Nephron (organoid): ENCODE results near the gene RPUSD4.

ENCODE experiments used
- H3K27ac Mint-ChIP-seq, 3 experiments: 2 replicates each; pipeline ENCODE4 v1.8.0; 2020; ENCODE audit warnings: mixed read lengths in 3 of 3, mild to moderate bottlenecking in 2 of 3, moderate library complexity in 1 of 3
- H3K27me3 Mint-ChIP-seq: 2 replicates; pipeline ENCODE4 v1.8.0; 2021; ENCODE audit warnings: low read depth, mild to moderate bottlenecking, moderate library complexity, mixed read lengths
- H3K36me3 Mint-ChIP-seq: 2 replicates; pipeline ENCODE4 v1.8.0; 2020; ENCODE audit warnings: low read depth, mixed read lengths
- H3K4me1 Mint-ChIP-seq: 2 replicates; pipeline ENCODE4 v1.8.0; 2020; ENCODE audit warnings: mixed read lengths
- H3K4me3 Mint-ChIP-seq, 3 experiments: 2 replicates each; pipeline ENCODE4 v1.8.0; 2020; ENCODE audit warnings: mild to moderate bottlenecking in 3 of 3, mixed read lengths in 3 of 3, moderate library complexity in 2 of 3
- H3K9me3 Mint-ChIP-seq: 2 replicates; pipeline ENCODE4 v1.8.0; 2020; ENCODE audit warnings: mixed read lengths
- TF ChIP-seq, protein P1 (sequence below), 3 experiments: fragments of 200-600 bp; sonication (generic); IDR thresholded peaks; one replicate each; pipeline ENCODE4 v1.5.0; 2021; ENCODE audit warnings: antibody characterized with exemption in 3 of 3; ENCODE audit not compliant: unreplicated experiment in 3 of 3

Gene RPUSD4

DNA sequence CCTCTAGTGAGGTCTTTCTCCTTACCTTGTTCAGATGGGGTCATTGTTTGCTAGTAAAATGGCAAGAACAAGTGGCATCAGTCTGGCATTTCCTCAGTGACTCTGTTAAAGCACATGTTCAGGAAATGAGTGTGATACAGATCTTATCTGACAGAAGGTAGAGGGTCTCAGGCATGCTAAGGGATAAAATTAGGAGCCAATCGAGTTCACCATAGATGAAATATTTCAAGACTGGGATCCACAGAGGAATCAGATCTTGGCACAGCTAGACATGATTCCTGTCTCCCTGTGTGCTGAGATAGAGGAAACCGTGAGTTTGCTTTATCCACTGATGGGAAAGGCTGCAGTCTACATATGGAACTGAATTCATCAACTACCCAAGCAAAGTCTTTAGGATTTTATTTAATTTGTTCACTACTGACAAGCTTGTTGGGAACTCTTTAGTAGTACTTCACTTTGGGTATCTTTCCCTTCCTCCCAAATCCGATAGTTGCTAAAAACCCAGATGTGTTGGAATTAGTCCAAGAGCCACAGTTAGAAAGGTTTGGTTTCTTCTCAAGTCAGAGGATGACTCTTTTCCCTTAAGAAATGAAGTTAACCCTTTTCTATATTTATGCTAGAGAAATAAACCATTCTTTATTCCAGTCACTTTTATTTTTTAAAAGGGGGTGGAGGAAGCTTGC, 18.5 kb upstream of the RPUSD4 start:
- no peaks in the 10 kb centered on the region for H3K27me3 Mint-ChIP-seq
- no peak overlapping the region for H3K4me3 Mint-ChIP-seq
- no peak overlapping the region for H3K27ac Mint-ChIP-seq
- peaks cover 2% of the 10 kb centered on the region for H3K9me3 Mint-ChIP-seq
- peaks cover 6% of the 10 kb centered on the region for H3K36me3 Mint-ChIP-seq
- H3K4me1 Mint-ChIP-seq: peaks cover 20% of the 10 kb centered on the region
- TF ChIP-seq, protein P1, sequence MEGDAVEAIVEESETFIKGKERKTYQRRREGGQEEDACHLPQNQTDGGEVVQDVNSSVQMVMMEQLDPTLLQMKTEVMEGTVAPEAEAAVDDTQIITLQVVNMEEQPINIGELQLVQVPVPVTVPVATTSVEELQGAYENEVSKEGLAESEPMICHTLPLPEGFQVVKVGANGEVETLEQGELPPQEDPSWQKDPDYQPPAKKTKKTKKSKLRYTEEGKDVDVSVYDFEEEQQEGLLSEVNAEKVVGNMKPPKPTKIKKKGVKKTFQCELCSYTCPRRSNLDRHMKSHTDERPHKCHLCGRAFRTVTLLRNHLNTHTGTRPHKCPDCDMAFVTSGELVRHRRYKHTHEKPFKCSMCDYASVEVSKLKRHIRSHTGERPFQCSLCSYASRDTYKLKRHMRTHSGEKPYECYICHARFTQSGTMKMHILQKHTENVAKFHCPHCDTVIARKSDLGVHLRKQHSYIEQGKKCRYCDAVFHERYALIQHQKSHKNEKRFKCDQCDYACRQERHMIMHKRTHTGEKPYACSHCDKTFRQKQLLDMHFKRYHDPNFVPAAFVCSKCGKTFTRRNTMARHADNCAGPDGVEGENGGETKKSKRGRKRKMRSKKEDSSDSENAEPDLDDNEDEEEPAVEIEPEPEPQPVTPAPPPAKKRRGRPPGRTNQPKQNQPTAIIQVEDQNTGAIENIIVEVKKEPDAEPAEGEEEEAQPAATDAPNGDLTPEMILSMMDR (IDR thresholded peaks at IDR 0.05; ENCODE audit: unreplicated experiment in 3 of 3): no peak

DNA sequence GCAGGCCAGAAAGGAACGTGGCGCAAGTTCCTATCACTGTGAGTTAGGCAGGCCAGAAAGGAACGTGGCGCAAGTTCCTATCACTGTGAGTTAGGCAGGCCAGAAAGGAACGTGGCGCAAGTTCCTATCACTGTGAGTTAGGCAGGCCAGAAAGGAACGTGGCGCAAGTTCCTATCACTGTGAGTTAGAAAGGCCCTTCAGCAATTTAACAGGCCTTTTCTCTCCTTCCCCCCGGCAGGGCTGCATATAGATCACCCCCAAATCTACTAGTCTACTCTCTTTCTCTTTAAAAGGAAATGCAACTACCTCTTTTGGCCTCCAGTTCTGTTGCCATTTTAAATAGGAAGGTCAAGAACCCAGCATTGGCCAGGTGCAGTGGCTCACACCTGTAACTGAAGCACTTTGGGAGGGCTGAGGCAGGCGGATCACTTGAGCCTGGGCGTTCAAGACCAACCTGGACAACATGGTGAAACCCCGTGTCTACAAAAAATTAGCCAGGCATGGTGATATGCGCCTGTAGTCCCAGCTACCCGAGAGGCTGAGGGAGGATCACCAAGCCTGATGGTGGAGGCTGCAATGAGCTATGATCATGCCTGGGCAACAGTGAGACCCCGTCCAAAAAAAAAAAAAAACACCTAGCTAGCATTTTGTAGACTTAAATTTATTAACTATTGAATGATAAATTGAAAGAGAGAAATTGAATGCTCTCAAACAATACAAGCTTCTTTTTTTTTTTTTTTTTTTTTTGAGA, 15.1 kb upstream of the RPUSD4 start:
- TF ChIP-seq, protein P1 (IDR thresholded peaks at IDR 0.05; ENCODE audit: unreplicated experiment in 3 of 3): no peak
- peaks cover 14% of the 10 kb centered on the region for H3K36me3 Mint-ChIP-seq
- no peak overlapping the region for H3K4me3 Mint-ChIP-seq
- no peaks in the 10 kb centered on the region for H3K9me3 Mint-ChIP-seq
- no peak overlapping the region for H3K27ac Mint-ChIP-seq
- peaks cover 16% of the 10 kb centered on the region for H3K4me1 Mint-ChIP-seq
- H3K27me3 Mint-ChIP-seq: no peaks in the 10 kb centered on the region

DNA sequence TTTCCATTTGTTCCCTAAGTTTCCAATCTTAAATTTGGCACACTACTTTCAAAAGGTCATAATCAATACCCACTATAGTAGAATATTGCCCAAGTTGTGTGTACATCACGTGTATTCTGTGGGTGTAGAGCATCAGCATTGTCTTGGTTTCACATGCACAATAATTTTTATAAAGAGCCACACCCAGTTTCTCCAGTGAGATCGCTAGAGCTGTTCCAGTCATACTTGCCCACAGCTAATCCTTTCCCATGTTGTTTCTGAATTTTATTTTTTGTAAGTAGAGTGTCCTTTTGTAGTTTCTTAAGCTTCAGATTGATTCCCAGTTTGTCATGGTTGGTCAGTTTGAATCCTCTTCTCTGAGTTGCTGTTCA, 13.8 kb upstream of the RPUSD4 start:
- peaks cover 6% of the 10 kb centered on the region for H3K4me1 Mint-ChIP-seq
- H3K9me3 Mint-ChIP-seq: no peaks in the 10 kb centered on the region

DNA sequence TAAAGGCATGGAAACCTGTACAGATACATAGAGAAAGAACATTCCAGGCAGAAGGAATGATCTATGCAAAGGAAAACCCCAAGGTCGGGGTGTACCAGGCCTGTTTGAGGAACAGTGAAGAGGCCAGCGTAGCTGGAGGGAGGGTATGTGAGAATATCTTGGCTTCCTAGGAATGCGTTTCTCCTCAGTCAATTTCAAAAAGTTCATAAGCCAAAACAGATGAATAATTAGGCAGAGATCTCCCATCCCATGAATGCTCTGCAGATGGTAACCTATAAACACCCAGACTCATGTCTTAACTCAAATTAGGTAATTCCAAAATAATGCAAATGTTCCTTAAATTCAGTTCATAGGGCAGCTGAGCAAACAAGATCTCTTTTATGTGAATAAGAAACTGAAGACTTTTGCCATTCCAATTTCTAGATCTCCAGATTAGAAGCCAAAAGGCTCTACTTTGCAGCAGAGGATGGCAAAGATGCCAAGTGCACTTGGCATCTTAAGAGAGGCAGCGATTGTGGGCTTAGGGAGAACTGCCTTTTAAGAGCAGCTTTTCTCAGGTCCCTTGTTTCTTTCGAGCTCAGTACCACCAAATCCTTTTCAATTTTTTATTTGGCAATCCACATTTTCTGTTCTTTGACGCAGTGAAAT, 13.3 kb upstream of the RPUSD4 start:
- peaks cover 14% of the 10 kb centered on the region for H3K36me3 Mint-ChIP-seq
- no peak overlapping the region for H3K27ac Mint-ChIP-seq
- peaks cover 1% of the 10 kb centered on the region for H3K4me1 Mint-ChIP-seq
- H3K9me3 Mint-ChIP-seq: no peaks in the 10 kb centered on the region
- no peak overlapping the region for H3K4me3 Mint-ChIP-seq
- TF ChIP-seq, protein P1 (IDR thresholded peaks at IDR 0.05; ENCODE audit: unreplicated experiment in 3 of 3): no peak
- no peaks in the 10 kb centered on the region for H3K27me3 Mint-ChIP-seq

More for the DNA sequence above, 13.8 kb upstream of the RPUSD4 start:
- Mint-ChIP-seq H3K36me3 (peaks cover 14% of the 10 kb centered on the region), H3K4me3 (no peak overlapping the region), H3K27me3 (no peaks in the 10 kb centered on the region), H3K27ac (no peak overlapping the region)
- TF ChIP-seq, protein P1 (IDR thresholded peaks at IDR 0.05; ENCODE audit: unreplicated experiment in 3 of 3): no peak

DNA sequence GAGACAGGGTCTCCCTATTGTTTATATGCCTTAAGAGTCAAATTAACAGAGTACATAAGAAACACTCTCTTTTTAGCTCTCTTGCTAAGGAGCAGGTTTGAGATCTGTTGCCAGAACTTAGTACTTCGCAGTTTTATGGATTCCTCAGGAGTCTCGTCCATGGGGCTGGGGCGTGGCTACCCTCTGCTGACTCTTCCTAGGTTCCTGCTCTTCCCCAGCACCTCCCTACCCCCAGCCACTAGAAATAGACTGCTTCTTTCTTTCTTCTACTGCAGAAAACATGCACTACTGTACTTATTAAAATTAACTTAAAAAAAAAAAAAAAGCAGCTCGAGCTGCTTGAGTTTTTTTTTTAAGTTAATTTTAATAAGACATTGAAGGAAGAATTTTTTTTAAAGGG, 8.1 kb upstream of the RPUSD4 start:
- no peaks in the 10 kb centered on the region for H3K27me3 Mint-ChIP-seq
- no peak overlapping the region for H3K4me3 Mint-ChIP-seq
- peaks cover 1% of the 10 kb centered on the region for H3K4me1 Mint-ChIP-seq
- TF ChIP-seq, protein P1 (IDR thresholded peaks at IDR 0.05; ENCODE audit: unreplicated experiment in 3 of 3): no peak
- H3K27ac Mint-ChIP-seq: no peak overlapping the region
- peaks cover 9% of the 10 kb centered on the region for H3K36me3 Mint-ChIP-seq
- no peaks in the 10 kb centered on the region for H3K9me3 Mint-ChIP-seq
